Measurements from ENCODE around the gene RRP1B. TPM values are rescaled to one million over a fixed set of nuclear protein-coding genes. Genes with fewer than 3 reads are reported as not detected.
"Not testable (repeated sequence)": the region's sequence is repeated elsewhere in the genome, so short reads cannot be mapped to it uniquely, and the experiment has no call there.

RRP1B gene
- total RNA-seq, 1 experiment from 2014 or later: 55.9 TPM

GRCh38 chr21:43648171-43648570, 11.2 kb upstream of the RRP1B start:
- Histone ChIP-seq H3K79me2 (ENCODE audit: insufficient read depth, low read length) (no peaks in the 10 kb centered on the region), H2AFZ (ENCODE audit: low read depth, low read length, poor library complexity, severe bottlenecking) (no peak overlapping the region), H4K20me1 (ENCODE audit: insufficient read depth) (no peaks in the 10 kb centered on the region), H3K27ac (ENCODE audit: low read depth, low read length) (no peak overlapping the region), H3K4me2 (ENCODE audit: low read length) (no peak overlapping the region), H3K9me3 (ENCODE audit: control insufficient read depth in 1 of 2, insufficient read depth in 1 of 2, low read depth in 1 of 2, low read length in 2 of 2) (no peaks in the 10 kb centered on the region), H3K4me1 (ENCODE audit: control insufficient read depth in 1 of 2, insufficient read depth in 2 of 2, low read length in 2 of 2) (peaks cover 4 to 15% of the 10 kb centered on the region in 2 experiments; a peak in 3 of 4 replicates), H3K36me3 (ENCODE audit: control insufficient read depth in 1 of 2, insufficient read depth in 2 of 2, low read length in 2 of 2) (no peaks in the 10 kb centered on the region), H3K9me2 (ENCODE audit: insufficient read depth) (no peaks in the 10 kb centered on the region), H3K27me3 (ENCODE audit: insufficient read depth, low read length) (no peaks in the 10 kb centered on the region), H3K9ac (ENCODE audit: low read length) (no peak overlapping the region), H3K4me3 (replicated peaks in 1 of 2; ENCODE audit: low read depth in 1 of 2, low read length in 2 of 2) (no peak overlapping the region)
- DNase-seq (ENCODE audit: low read depth, low spot score) (no peak), ATAC-seq (no peak)
- TF ChIP-seq YY1 (IDR thresholded peaks at IDR 0.05; ENCODE audit: extremely low read depth, insufficient replicate concordance, low read depth, low read length) (no peak), POLR2AphosphoS5 (IDR thresholded peaks at IDR 0.05; ENCODE audit: low read depth, low read length) (no peak), SRF (IDR thresholded peaks at IDR 0.05; ENCODE audit: low read depth) (no peak), SP1 (IDR thresholded peaks at IDR 0.05; ENCODE audit: low read depth) (no peak), CEBPB (IDR thresholded peaks at IDR 0.05; ENCODE audit: low read depth) (no peak), RAD21 (IDR thresholded peaks at IDR 0.05; ENCODE audit: low read depth) (no peak), ELF1 (IDR thresholded peaks at IDR 0.05; ENCODE audit: borderline replicate concordance, low read depth) (no peak), POLR2A (IDR thresholded peaks at IDR 0.05; ENCODE audit: borderline replicate concordance, extremely low read depth, insufficient read depth, insufficient read length) (no peak), FOSL1 (IDR thresholded peaks at IDR 0.05; ENCODE audit: low read depth) (no peak), SIN3A (IDR thresholded peaks at IDR 0.05; ENCODE audit: low read depth) (no peak), ZFX (IDR thresholded peaks at IDR 0.05) (no peak), JUND (IDR thresholded peaks at IDR 0.05) (no peak)
- TF ChIP-seq, protein P1, sequence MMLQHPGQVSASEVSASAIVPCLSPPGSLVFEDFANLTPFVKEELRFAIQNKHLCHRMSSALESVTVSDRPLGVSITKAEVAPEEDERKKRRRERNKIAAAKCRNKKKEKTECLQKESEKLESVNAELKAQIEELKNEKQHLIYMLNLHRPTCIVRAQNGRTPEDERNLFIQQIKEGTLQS (IDR thresholded peaks at IDR 0.05): no peak
- TF ChIP-seq, protein P2, sequence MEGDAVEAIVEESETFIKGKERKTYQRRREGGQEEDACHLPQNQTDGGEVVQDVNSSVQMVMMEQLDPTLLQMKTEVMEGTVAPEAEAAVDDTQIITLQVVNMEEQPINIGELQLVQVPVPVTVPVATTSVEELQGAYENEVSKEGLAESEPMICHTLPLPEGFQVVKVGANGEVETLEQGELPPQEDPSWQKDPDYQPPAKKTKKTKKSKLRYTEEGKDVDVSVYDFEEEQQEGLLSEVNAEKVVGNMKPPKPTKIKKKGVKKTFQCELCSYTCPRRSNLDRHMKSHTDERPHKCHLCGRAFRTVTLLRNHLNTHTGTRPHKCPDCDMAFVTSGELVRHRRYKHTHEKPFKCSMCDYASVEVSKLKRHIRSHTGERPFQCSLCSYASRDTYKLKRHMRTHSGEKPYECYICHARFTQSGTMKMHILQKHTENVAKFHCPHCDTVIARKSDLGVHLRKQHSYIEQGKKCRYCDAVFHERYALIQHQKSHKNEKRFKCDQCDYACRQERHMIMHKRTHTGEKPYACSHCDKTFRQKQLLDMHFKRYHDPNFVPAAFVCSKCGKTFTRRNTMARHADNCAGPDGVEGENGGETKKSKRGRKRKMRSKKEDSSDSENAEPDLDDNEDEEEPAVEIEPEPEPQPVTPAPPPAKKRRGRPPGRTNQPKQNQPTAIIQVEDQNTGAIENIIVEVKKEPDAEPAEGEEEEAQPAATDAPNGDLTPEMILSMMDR (IDR thresholded peaks at IDR 0.05 in 2 of 3, conservative IDR thresholded peaks at IDR 0.05 in 1 of 3; ENCODE audit: borderline replicate concordance in 1 of 3, insufficient read depth in 1 of 3, low read depth in 2 of 3, low read length in 2 of 3): no peak
- RAD21 ChIA-PET (ENCODE audit: low non-redundant PET in 1 of 2, low total read pairs in 2 of 2, uncharacterized antibody in 2 of 2, unreplicated experiment in 2 of 2): no interaction called here
- CTCF ChIA-PET: no interaction called here
- BruUV-seq (replicated peaks): no TSS peak
- POLR2A ChIA-PET: no interaction called here
- intact Hi-C loops (cut with micrococcal nuclease): no loop called here

DNA sequence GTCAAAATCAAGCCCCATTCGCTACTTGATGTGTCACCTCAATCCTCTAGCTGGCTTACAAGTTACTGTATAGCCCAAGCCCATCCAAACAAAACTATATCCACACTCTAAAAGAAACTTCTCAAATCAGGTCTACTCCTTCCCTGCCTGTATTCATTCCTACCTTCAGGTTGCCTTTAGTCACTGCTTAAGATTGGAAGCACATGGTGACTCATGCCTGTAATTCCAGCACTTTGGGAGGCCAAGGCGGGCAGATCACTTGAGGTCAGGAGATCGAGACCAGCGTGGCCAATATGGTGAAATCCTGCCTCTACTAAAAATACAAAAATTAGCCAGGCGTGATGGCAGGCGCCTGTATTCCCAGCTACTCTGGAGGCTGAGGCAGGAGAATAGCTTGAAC, 7.4 kb upstream of the RRP1B start:
- H3K9me3 ChIP-seq (ENCODE audit: control insufficient read depth in 1 of 2, insufficient read depth in 1 of 2, low read depth in 1 of 2, low read length in 2 of 2); POLR2A ChIA-PET; H2AFZ ChIP-seq (ENCODE audit: low read depth, low read length, poor library complexity, severe bottlenecking); H3K4me1 ChIP-seq (ENCODE audit: control insufficient read depth in 1 of 2, insufficient read depth in 2 of 2, low read length in 2 of 2); BruUV-seq (replicated peaks); CTCF ChIA-PET; H3K27me3 ChIP-seq (ENCODE audit: insufficient read depth, low read length); ATAC-seq; H3K27ac ChIP-seq (ENCODE audit: low read depth, low read length); H3K36me3 ChIP-seq (ENCODE audit: control insufficient read depth in 1 of 2, insufficient read depth in 2 of 2, low read length in 2 of 2); H3K79me2 ChIP-seq (ENCODE audit: insufficient read depth, low read length); H3K4me3 ChIP-seq (replicated peaks in 1 of 2; ENCODE audit: low read depth in 1 of 2, low read length in 2 of 2); RAD21 ChIA-PET (ENCODE audit: low non-redundant PET in 1 of 2, low total read pairs in 2 of 2, uncharacterized antibody in 2 of 2, unreplicated experiment in 2 of 2); H3K9ac ChIP-seq (ENCODE audit: low read length); H3K4me2 ChIP-seq (ENCODE audit: low read length); DNase-seq (ENCODE audit: low read depth, low spot score); H4K20me1 ChIP-seq (ENCODE audit: insufficient read depth); intact Hi-C loops (cut with micrococcal nuclease); H3K9me2 ChIP-seq (ENCODE audit: insufficient read depth): not testable (repeated sequence)
